Right lobe of liver (tissue), 4 donors: ENCODE results near the gene PSMD14.

ENCODE experiments used
- CTCF ChIP-seq, 4 donors: fragments of 200-600 bp in 3 of 4; fragments of 450-650 bp in 1 of 4; IDR thresholded peaks; one replicate each; pipeline versions ENCODE4 v1.5.1 to v1.8.0; 2016 to 2022; ENCODE audit warnings: antibody characterized with exemption in 4 of 4, mild to moderate bottlenecking in 2 of 4
- POLR2A ChIP-seq: fragments of 450-650 bp; IDR thresholded peaks from one replicate; pipeline ENCODE4 v1.6.1; 2017; ENCODE audit warnings: antibody characterized with exemption, mild to moderate bottlenecking
- donor health status: DM: no; HTN: no; CAD: no.
- donor health status: DM: no; HTN: no; CAD: no.
- donor health status: DM: no; HTN: yes; CAD: no.

- no peak for TF ChIP-seq CTCF (IDR thresholded peaks at IDR 0.05)
- no peak for TF ChIP-seq POLR2A
Measured at GRCh38 chr2:161353543-161353942, 45.3 kb downstream of the PSMD14 start.
